ENCODE results near the gene PGA5.

DNA sequence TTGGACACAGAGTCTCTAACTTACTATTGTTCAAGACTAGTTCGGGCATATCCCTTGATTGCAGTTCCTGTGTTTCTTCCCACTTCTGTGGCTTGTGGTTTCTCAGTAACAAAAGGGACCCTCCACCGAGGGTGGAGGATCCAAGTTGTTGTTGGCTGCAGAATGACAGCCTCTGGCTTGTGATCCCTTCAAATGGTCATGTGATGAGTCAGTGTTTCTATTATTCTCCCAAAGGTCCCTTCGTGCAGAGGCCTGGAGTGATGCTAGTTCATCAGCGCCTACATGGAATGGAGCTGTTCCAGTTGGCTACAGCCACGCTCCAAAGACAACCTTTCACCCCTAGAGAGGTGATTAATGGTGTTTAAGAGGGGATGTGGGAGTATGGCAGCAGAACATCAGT is 56.8 kb downstream of the PGA5 start:
- TF ChIP-seq, protein P1, sequence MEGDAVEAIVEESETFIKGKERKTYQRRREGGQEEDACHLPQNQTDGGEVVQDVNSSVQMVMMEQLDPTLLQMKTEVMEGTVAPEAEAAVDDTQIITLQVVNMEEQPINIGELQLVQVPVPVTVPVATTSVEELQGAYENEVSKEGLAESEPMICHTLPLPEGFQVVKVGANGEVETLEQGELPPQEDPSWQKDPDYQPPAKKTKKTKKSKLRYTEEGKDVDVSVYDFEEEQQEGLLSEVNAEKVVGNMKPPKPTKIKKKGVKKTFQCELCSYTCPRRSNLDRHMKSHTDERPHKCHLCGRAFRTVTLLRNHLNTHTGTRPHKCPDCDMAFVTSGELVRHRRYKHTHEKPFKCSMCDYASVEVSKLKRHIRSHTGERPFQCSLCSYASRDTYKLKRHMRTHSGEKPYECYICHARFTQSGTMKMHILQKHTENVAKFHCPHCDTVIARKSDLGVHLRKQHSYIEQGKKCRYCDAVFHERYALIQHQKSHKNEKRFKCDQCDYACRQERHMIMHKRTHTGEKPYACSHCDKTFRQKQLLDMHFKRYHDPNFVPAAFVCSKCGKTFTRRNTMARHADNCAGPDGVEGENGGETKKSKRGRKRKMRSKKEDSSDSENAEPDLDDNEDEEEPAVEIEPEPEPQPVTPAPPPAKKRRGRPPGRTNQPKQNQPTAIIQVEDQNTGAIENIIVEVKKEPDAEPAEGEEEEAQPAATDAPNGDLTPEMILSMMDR (IDR thresholded peaks at IDR 0.05; ENCODE audit: borderline replicate concordance, extremely low read depth, low read length, poor library complexity, severe bottlenecking), result no peak
- no peak for TF ChIP-seq EZH2 (IDR thresholded peaks at IDR 0.05; ENCODE audit: borderline replicate concordance, low read depth, low read length, severe bottlenecking)

Data from DND-41 (cell line).